Neuronal stem cell (in vitro differentiated cells): ENCODE data around the gene HSPA13.

Experiments
- DNase-seq: peaks from one replicate; pipeline ENCODE4 v3.0.0-alpha.2; 2013; ENCODE audit warnings: low spot score
- H2AFZ ChIP-seq: one replicate; pipeline ENCODE4 v1.6.1; 2013; ENCODE audit warnings: mild to moderate bottlenecking, low read length, inconsistent platforms
- H2AK5ac ChIP-seq: 2 replicates; pipeline ENCODE4 v1.6.1; 2013; ENCODE audit warnings: low read depth, mild to moderate bottlenecking, inconsistent platforms, low read length, moderate library complexity, mixed read lengths
- H2BK120ac ChIP-seq: 2 replicates; pipeline ENCODE4 v1.6.1; 2013; ENCODE audit warnings: low read depth, mild to moderate bottlenecking, inconsistent platforms, low read length, moderate library complexity, mixed read lengths
- H2BK12ac ChIP-seq: one replicate; pipeline ENCODE4 v1.6.1; 2013; ENCODE audit warnings: low read length, inconsistent platforms
- H2BK15ac ChIP-seq: 2 replicates; pipeline ENCODE4 v1.6.1; 2013; ENCODE audit warnings: mild to moderate bottlenecking, low read length, inconsistent platforms, mixed read lengths
- H2BK5ac ChIP-seq: one replicate; pipeline ENCODE4 v1.6.1; 2013; ENCODE audit warnings: inconsistent platforms, mild to moderate bottlenecking, low read length, moderate library complexity
- H3K14ac ChIP-seq: one replicate; pipeline ENCODE4 v1.6.1; 2013; ENCODE audit warnings: low read length, inconsistent platforms
- H3K18ac ChIP-seq: 2 replicates; pipeline ENCODE4 v1.6.1; 2013; ENCODE audit warnings: low read length, inconsistent platforms
- H3K23ac ChIP-seq: 2 replicates; pipeline ENCODE4 v1.6.1; 2013; ENCODE audit warnings: low read depth, mild to moderate bottlenecking, mixed read lengths, low read length, inconsistent platforms; ENCODE audit not compliant: poor library complexity
- H3K27ac ChIP-seq: replicated peaks from 3 replicates; pipeline ENCODE4 v1.5.1; 2013; ENCODE audit warnings: low read length, inconsistent platforms
- H3K27me3 ChIP-seq, 3 experiments: 2 replicates each; pipeline ENCODE4 v1.6.1; 2013; ENCODE audit warnings: low read length in 3 of 3, mild to moderate bottlenecking in 2 of 3, inconsistent platforms in 1 of 3, low read depth in 1 of 3, mixed read lengths in 1 of 3, moderate library complexity in 1 of 3; ENCODE audit not compliant: control insufficient read depth in 3 of 3, insufficient read depth in 3 of 3
- H3K36me3 ChIP-seq, 2 donors: replicated peaks in 1 of 2; 2 replicates each; pipeline ENCODE4 v1.6.1; 2013; ENCODE audit warnings: low read length in 2 of 2; ENCODE audit not compliant: control insufficient read depth in 2 of 2, insufficient read depth in 2 of 2
- H3K4ac ChIP-seq: 2 replicates; pipeline ENCODE4 v1.6.1; 2013; ENCODE audit warnings: inconsistent platforms, mild to moderate bottlenecking, low read length, moderate library complexity
- H3K4me1 ChIP-seq, 2 donors: 1 replicate in 1 of 2; 2 replicates in 1 of 2; pipeline ENCODE4 v1.6.1; 2013; ENCODE audit warnings: low read length in 2 of 2, low read depth in 1 of 2; ENCODE audit not compliant: control insufficient read depth in 2 of 2, insufficient read depth in 1 of 2
- H3K4me2 ChIP-seq: one replicate; pipeline ENCODE4 v1.6.1; 2013; ENCODE audit warnings: mild to moderate bottlenecking, low read length, inconsistent platforms; ENCODE audit not compliant: insufficient read depth, poor library complexity, severe bottlenecking
- H3K4me3 ChIP-seq, 2 donors: 2 replicates each; pipeline ENCODE4 v1.5.1; 2013; ENCODE audit warnings: low read length in 2 of 2, mild to moderate bottlenecking in 2 of 2, inconsistent platforms in 1 of 2, moderate library complexity in 1 of 2
- H3K79me1 ChIP-seq: one replicate; pipeline ENCODE4 v1.6.1; 2013; ENCODE audit warnings: low read depth, mild to moderate bottlenecking, inconsistent platforms, low read length, moderate library complexity
- H3K9ac ChIP-seq: one replicate; pipeline ENCODE4 v1.6.1; 2013; ENCODE audit warnings: mild to moderate bottlenecking, low read depth, low read length, inconsistent platforms; ENCODE audit not compliant: poor library complexity
- H3K9me3 ChIP-seq, 2 donors: replicated peaks in 1 of 2; 2 replicates each; pipeline versions ENCODE3 to v1.6.1; 2013; ENCODE audit warnings: low read length in 2 of 2, mild to moderate bottlenecking in 2 of 2, inconsistent platforms in 1 of 2, low read depth in 1 of 2, mixed read lengths in 1 of 2, moderate library complexity in 1 of 2; ENCODE audit not compliant: control insufficient read depth in 2 of 2, insufficient read depth in 1 of 2
- H4K8ac ChIP-seq: one replicate; pipeline ENCODE4 v1.6.1; 2013; ENCODE audit warnings: low read depth, mild to moderate bottlenecking, inconsistent platforms, low read length, moderate library complexity
- H4K91ac ChIP-seq: one replicate; pipeline ENCODE4 v1.6.1; 2013; ENCODE audit warnings: low read length, low read depth, mild to moderate bottlenecking, inconsistent platforms; ENCODE audit not compliant: poor library complexity
- WGBS, 2 donors: extraction: QIAGEN DNeasy Blood & Tissue Kit; methylation state at CpG; one replicate each; pipeline ENCODE4 v1.1.7; 2013; ENCODE audit warnings: missing lambda C conversion rate in 2 of 2, mixed read lengths in 1 of 2; ENCODE audit not compliant: insufficient read length in 2 of 2, insufficient replicate concordance in 1 of 2; ENCODE audit errors: extremely low coverage in 2 of 2; 5-methylcytosine and 5-hydroxymethylcytosine counted together

Gene HSPA13

GRCh38 chr21:14356746-14357145, 26.2 kb downstream of the HSPA13 start:
- Histone ChIP-seq H3K18ac (no peak overlapping the region), H2BK15ac (no peak overlapping the region), H3K4ac (no peak overlapping the region), H3K4me2 (no peak overlapping the region), H3K36me3 (no peaks in the 10 kb centered on the region), H3K9me3 (no peaks in the 10 kb centered on the region), H2AFZ (no peak overlapping the region), H2BK120ac (no peak overlapping the region), H2AK5ac (no peak overlapping the region), H3K14ac (no peak overlapping the region), H3K4me3 (no peak overlapping the region), H3K4me1 (no peaks in the 10 kb centered on the region), H3K79me1 (no peaks in the 10 kb centered on the region), H2BK12ac (no peak overlapping the region), H4K8ac (no peak overlapping the region), H3K27me3 (peaks cover 0 to 16% (median 0%) of the 10 kb centered on the region in 3 experiments), H2BK5ac (no peak overlapping the region), H3K23ac (no peak overlapping the region), H3K27ac (no peak overlapping the region), H4K91ac (no peak overlapping the region), H3K9ac (no peak overlapping the region)
- WGBS, 2 donors: no CpG with 5 or more reads among the region's 4 CpGs
- no peak for DNase-seq

- no peak overlapping the region for H3K4me3 ChIP-seq
- H3K9me3 ChIP-seq: no peaks in the 10 kb centered on the region
- no peak overlapping the region for H2AFZ ChIP-seq
- H3K4me1 ChIP-seq: no peaks in the 10 kb centered on the region
- no peak overlapping the region for H3K14ac ChIP-seq
- H3K4me2 ChIP-seq: no peak overlapping the region
- H3K79me1 ChIP-seq: no peaks in the 10 kb centered on the region
- H2BK5ac ChIP-seq: no peak overlapping the region
- H3K36me3 ChIP-seq: no peaks in the 10 kb centered on the region
- no peak for DNase-seq
- H2BK15ac ChIP-seq: no peak overlapping the region
- H3K27me3 ChIP-seq: peaks cover 0 to 19% (median 0%) of the 10 kb centered on the region in 3 experiments
- H2BK120ac ChIP-seq: no peak overlapping the region
- no peak overlapping the region for H3K23ac ChIP-seq
- no peak overlapping the region for H4K8ac ChIP-seq
- H3K27ac ChIP-seq: no peak overlapping the region
- H2BK12ac ChIP-seq: no peak overlapping the region
- H3K9ac ChIP-seq: no peak overlapping the region
- no peak overlapping the region for H4K91ac ChIP-seq
- no peak overlapping the region for H2AK5ac ChIP-seq
- no peak overlapping the region for H3K18ac ChIP-seq
- H3K4ac ChIP-seq: no peak overlapping the region
These were observed 28.4 kb downstream of the HSPA13 start for GRCh38 chr21:14354515-14354914.

- Histone ChIP-seq H2BK5ac (no peak overlapping the region), H3K4me3 (no peak overlapping the region), H2AFZ (no peak overlapping the region), H3K14ac (no peak overlapping the region), H3K27ac (no peak overlapping the region), H4K91ac (no peak overlapping the region), H3K79me1 (no peaks in the 10 kb centered on the region), H2AK5ac (no peak overlapping the region), H3K36me3 (no peaks in the 10 kb centered on the region), H3K4me1 (no peaks in the 10 kb centered on the region), H2BK12ac (no peak overlapping the region), H3K4me2 (no peak overlapping the region), H3K4ac (no peak overlapping the region), H3K23ac (no peak overlapping the region), H3K9me3 (no peaks in the 10 kb centered on the region), H3K9ac (no peak overlapping the region), H2BK15ac (no peak overlapping the region), H2BK120ac (no peak overlapping the region), H3K27me3 (peaks cover 0 to 15% (median 0%) of the 10 kb centered on the region in 3 experiments), H3K18ac (no peak overlapping the region), H4K8ac (no peak overlapping the region)
- no CpG with 5 or more reads among the region's 1 CpG for WGBS, 2 donors
- no peak for DNase-seq
These were observed 29.2 kb downstream of the HSPA13 start for GRCh38 chr21:14353726-14354125.

- DNase-seq: no peak
- Histone ChIP-seq H3K27ac (no peak overlapping the region), H3K18ac (no peak overlapping the region), H4K8ac (no peak overlapping the region), H4K91ac (no peak overlapping the region), H2BK15ac (no peak overlapping the region), H3K4me3 (no peak overlapping the region), H3K4ac (no peak overlapping the region), H2BK5ac (no peak overlapping the region), H3K27me3 (peaks cover 0 to 11% (median 0%) of the 10 kb centered on the region in 3 experiments), H3K9me3 (no peaks in the 10 kb centered on the region), H3K4me2 (no peak overlapping the region), H3K4me1 (no peaks in the 10 kb centered on the region), H2BK12ac (no peak overlapping the region), H3K36me3 (no peaks in the 10 kb centered on the region), H3K79me1 (no peaks in the 10 kb centered on the region), H3K14ac (no peak overlapping the region), H3K9ac (no peak overlapping the region), H2AK5ac (no peak overlapping the region), H2AFZ (no peak overlapping the region), H3K23ac (no peak overlapping the region), H2BK120ac (no peak overlapping the region)
These were observed 29.7 kb downstream of the HSPA13 start for GRCh38 chr21:14353231-14353630.
